DOHH2 (cell line): ENCODE data around the gene DRAXIN.

Experiments used
- EZH2phosphoT487 ChIP-seq: fragments of 200-600 bp; sonication (generic); IDR thresholded peaks from 2 replicates; pipeline ENCODE4 v1.6.1; 2017; ENCODE audit warnings: borderline replicate concordance, mild to moderate bottlenecking, antibody characterized with exemption, low read length, moderate library complexity, mixed read lengths
- TF ChIP-seq, protein P1 (sequence below): fragments of 200-600 bp; sonication (generic); IDR thresholded peaks from one replicate; pipeline ENCODE4 v1.5.1; 2014; ENCODE audit warnings: antibody characterized with exemption, mild to moderate bottlenecking, low read depth, low read length; ENCODE audit not compliant: poor library complexity, severe bottlenecking

DNA sequence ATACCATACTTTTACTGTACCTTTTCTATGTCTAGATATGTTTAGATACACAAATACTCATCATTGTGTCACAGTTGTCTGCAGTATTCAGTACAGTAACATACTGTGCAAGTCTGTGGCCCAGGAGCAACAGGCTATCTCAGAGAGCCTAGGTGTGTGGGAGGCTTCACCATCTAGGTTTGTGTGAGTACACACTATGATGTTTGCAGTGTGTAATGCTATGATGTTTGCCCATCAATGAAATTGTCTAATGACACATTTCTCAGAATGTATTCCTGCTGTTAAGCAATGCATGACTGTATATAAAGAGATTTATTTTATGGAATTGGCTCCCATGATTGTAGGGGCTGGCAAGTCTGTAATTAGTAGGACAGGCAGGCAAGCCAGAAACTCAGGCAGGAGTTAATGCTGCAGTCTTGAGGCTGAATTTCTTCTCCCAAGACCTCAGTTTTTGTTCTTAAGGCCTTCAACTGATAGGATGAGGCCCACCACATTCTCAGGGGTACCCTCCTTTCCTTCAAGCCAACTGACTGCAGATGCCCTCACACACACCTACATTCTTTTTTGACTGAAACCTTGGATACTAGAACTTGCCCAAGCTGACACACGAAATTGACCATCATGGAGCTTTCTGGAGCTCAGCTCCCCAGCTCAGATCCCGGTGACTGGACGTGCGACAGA lies 36.8 kb downstream of the DRAXIN start:
- TF ChIP-seq, protein P1, sequence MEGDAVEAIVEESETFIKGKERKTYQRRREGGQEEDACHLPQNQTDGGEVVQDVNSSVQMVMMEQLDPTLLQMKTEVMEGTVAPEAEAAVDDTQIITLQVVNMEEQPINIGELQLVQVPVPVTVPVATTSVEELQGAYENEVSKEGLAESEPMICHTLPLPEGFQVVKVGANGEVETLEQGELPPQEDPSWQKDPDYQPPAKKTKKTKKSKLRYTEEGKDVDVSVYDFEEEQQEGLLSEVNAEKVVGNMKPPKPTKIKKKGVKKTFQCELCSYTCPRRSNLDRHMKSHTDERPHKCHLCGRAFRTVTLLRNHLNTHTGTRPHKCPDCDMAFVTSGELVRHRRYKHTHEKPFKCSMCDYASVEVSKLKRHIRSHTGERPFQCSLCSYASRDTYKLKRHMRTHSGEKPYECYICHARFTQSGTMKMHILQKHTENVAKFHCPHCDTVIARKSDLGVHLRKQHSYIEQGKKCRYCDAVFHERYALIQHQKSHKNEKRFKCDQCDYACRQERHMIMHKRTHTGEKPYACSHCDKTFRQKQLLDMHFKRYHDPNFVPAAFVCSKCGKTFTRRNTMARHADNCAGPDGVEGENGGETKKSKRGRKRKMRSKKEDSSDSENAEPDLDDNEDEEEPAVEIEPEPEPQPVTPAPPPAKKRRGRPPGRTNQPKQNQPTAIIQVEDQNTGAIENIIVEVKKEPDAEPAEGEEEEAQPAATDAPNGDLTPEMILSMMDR = no peak
- no peak for TF ChIP-seq EZH2phosphoT487
